GM12878 (cell line): ENCODE data around the gene PPARA. TPM values are rescaled to one million over a fixed set of nuclear protein-coding genes. Genes with fewer than 3 reads are reported as not detected.

Experiments used
- ASH2L ChIP-seq: fragments of 300-600, 200-600 bp; sonication (generic); IDR thresholded peaks from 2 replicates; pipeline ENCODE4 v1.6.1; 2017; ENCODE audit warnings: low read depth, mild to moderate bottlenecking, borderline replicate concordance
- BCL11A ChIP-seq: IDR thresholded peaks from 2 replicates; pipeline ENCODE4 v1.6.1; 2011; ENCODE audit warnings: low read depth, low read length
- MTA2 ChIP-seq: fragments of 450-650 bp; IDR thresholded peaks from 2 replicates; pipeline ENCODE4 v1.6.1; 2016; ENCODE audit warnings: low read depth, mild to moderate bottlenecking, moderate library complexity
- polyA plus RNA-seq, 11 experiments: library from polyadenylated mRNA; depleted of rRNA in 4 of 11; unstranded in 6 of 11; stranded (reverse) in 5 of 11; fragments of >200 nt; fragmentation: Nextera tagmentation in 4 of 11; fragmentation: Illumina TruSeq in 1 of 11; extraction: Ambion mirVana in 4 of 11; extraction: Trizol in 1 of 11; gene quantifications; 1 replicate in 1 of 11; 2 replicates in 10 of 11; pipeline versions ENCODE4 v1.2.1 to v1.2.3, GENCODE V29; 2011 to 2016; ENCODE audit warnings: inconsistent platforms in 2 of 11, missing spikeins in 2 of 11, low read depth in 1 of 11
- total RNA-seq, 4 experiments: library from RNA; depleted of rRNA in 3 of 4; stranded (reverse); fragments of >200 nt in 3 of 4; fragmentation: Illumina TruSeq in 1 of 4; extraction: Trizol in 1 of 4; gene quantifications; 2 replicates each; pipeline versions ENCODE4 v1.2.1 to v1.2.3, GENCODE V29; 2013 to 2021
- TF ChIP-seq, protein P1 (sequence below): IDR thresholded peaks from 2 replicates; pipeline ENCODE4 v1.6.1; 2011; ENCODE audit warnings: low read depth, low read length, improper control_type of control experiment, borderline replicate concordance
- TF ChIP-seq, protein P2 (sequence below): fragments of 450-650 bp; IDR thresholded peaks from 2 replicates; pipeline ENCODE4 v1.6.1; 2018; ENCODE audit warnings: borderline replicate concordance, mild to moderate bottlenecking; ENCODE audit not compliant: partially characterized antibody
- TF ChIP-seq, protein P3 (sequence below): fragments of 450-650 bp; IDR thresholded peaks from 2 replicates; pipeline ENCODE4 v1.6.1; 2016; ENCODE audit warnings: mild to moderate bottlenecking

The PPARA gene
- total and polyA plus RNA-seq, 10 of the 15 experiments (the other 5 are each of a cell fraction or from before 2014, with no cell fraction given) = 0.72 to 10.4 (median 4.6) TPM

DNA sequence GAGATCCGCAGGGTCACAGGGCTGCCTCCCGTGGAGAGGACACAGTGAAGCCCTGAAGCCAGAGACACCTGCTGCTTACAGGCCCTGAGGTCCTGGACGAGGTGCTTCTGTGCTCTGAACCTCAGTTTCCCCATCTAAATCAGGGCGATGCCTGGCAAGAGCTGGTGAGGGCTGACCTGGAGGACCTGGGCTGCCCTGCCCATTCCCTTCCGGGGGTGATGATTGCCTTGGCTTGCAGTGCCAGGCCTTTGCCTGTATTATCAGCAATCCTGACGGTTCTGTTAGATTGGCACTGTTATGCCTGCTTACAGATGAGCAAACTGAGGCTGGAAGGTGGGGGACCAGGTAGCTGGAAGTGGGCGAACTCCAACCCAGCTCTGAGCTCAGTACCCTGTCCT, 138.5 kb downstream of the PPARA start (continued):
- TF ChIP-seq, protein P1, sequence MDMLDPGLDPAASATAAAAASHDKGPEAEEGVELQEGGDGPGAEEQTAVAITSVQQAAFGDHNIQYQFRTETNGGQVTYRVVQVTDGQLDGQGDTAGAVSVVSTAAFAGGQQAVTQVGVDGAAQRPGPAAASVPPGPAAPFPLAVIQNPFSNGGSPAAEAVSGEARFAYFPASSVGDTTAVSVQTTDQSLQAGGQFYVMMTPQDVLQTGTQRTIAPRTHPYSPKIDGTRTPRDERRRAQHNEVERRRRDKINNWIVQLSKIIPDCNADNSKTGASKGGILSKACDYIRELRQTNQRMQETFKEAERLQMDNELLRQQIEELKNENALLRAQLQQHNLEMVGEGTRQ = no peak
- TF ChIP-seq, protein P2, sequence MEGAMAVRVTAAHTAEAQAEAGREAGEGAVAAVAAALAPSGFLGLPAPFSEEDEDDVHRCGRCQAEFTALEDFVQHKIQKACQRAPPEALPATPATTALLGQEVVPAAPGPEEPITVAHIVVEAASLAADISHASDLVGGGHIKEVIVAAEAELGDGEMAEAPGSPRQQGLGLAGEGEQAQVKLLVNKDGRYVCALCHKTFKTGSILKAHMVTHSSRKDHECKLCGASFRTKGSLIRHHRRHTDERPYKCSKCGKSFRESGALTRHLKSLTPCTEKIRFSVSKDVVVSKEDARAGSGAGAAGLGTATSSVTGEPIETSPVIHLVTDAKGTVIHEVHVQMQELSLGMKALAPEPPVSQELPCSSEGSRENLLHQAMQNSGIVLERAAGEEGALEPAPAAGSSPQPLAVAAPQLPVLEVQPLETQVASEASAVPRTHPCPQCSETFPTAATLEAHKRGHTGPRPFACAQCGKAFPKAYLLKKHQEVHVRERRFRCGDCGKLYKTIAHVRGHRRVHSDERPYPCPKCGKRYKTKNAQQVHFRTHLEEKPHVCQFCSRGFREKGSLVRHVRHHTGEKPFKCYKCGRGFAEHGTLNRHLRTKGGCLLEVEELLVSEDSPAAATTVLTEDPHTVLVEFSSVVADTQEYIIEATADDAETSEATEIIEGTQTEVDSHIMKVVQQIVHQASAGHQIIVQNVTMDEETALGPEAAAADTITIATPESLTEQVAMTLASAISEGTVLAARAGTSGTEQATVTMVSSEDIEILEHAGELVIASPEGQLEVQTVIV = no peak
- TF ChIP-seq BCL11A = no peak
- TF ChIP-seq MTA2 = no peak
- no peak for TF ChIP-seq ASH2L
- TF ChIP-seq, protein P3, sequence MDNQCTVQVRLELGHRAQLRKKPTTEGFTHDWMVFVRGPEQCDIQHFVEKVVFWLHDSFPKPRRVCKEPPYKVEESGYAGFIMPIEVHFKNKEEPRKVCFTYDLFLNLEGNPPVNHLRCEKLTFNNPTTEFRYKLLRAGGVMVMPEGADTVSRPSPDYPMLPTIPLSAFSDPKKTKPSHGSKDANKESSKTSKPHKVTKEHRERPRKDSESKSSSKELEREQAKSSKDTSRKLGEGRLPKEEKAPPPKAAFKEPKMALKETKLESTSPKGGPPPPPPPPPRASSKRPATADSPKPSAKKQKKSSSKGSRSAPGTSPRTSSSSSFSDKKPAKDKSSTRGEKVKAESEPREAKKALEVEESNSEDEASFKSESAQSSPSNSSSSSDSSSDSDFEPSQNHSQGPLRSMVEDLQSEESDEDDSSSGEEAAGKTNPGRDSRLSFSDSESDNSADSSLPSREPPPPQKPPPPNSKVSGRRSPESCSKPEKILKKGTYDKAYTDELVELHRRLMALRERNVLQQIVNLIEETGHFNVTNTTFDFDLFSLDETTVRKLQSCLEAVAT = no peak
